H1 (cell line): ENCODE data around the gene SMCO1. TPM values are rescaled to one million over a fixed set of nuclear protein-coding genes. Genes with fewer than 3 reads are reported as not detected.

Experiments
- ATF2 ChIP-seq: IDR thresholded peaks from 2 replicates; pipeline ENCODE4 v1.6.1; 2012; ENCODE audit warnings: low read length, inconsistent platforms
- BCL11A ChIP-seq, 2 experiments: IDR thresholded peaks; one replicate each; pipeline ENCODE4 v1.6.1; 2011; ENCODE audit warnings: low read depth in 2 of 2, low read length in 2 of 2, mild to moderate bottlenecking in 2 of 2
- CHD7 ChIP-seq: fragments of 300-600 bp; sonication (generic); IDR thresholded peaks from 2 replicates; pipeline ENCODE4 v1.7.1; 2012; ENCODE audit warnings: low read length, moderate library complexity, mild to moderate bottlenecking, inconsistent platforms; ENCODE audit not compliant: insufficient replicate concordance
- GABPA ChIP-seq: IDR thresholded peaks from 2 replicates; pipeline ENCODE4 v1.6.1; 2011; ENCODE audit warnings: mild to moderate bottlenecking, low read length, moderate library complexity, borderline replicate concordance; ENCODE audit not compliant: insufficient read depth
- GTF2F1 ChIP-seq: IDR thresholded peaks from 2 replicates; pipeline ENCODE4 v1.6.1; 2012; ENCODE audit warnings: low read depth, low read length, improper control_type of control experiment, borderline replicate concordance
- MAX ChIP-seq: IDR thresholded peaks from 2 replicates; pipeline ENCODE4 v1.6.1; 2012; ENCODE audit warnings: inconsistent platforms
- SAP30 ChIP-seq: fragments of 300-600 bp; sonication (generic); IDR thresholded peaks from 2 replicates; pipeline ENCODE4 v1.7.1; 2012; ENCODE audit warnings: low read length, moderate library complexity, mild to moderate bottlenecking, inconsistent platforms; ENCODE audit not compliant: insufficient read depth, insufficient replicate concordance
- SIN3A ChIP-seq, 2 experiments: IDR thresholded peaks in 1 of 2; conservative IDR thresholded peaks in 1 of 2; 2 replicates each; pipeline ENCODE4 v1.6.1; 2011 to 2012; ENCODE audit warnings: low read length in 2 of 2, improper control_type of control experiment in 1 of 2, low read depth in 1 of 2, mild to moderate bottlenecking in 1 of 2
- polyA plus RNA-seq, 7 experiments: library from polyadenylated mRNA; depleted of rRNA in 3 of 7; stranded (reverse) in 5 of 7; unstranded in 2 of 7; fragments of >200 nt in 5 of 7; fragments of 200-250 nt in 2 of 7; gene quantifications; 1 replicate in 5 of 7; 2 replicates in 1 of 7; 4 replicates in 1 of 7; pipeline versions ENCODE4 v1.2.1 to v1.2.3, GENCODE V29; 2011 to 2013; ENCODE audit warnings: missing spikeins in 2 of 7, mixed read lengths in 2 of 7
- total RNA-seq: library from RNA; stranded (reverse); fragmentation: NEBNext Ultra II Directional; extraction: Animal tissue kit (Norgen Biotek cat#: 25700); gene quantifications from 2 replicates; pipeline ENCODE4 v1.2.1, GENCODE V29; 2021

The SMCO1 gene
- total and polyA plus RNA-seq, 2 of the 8 experiments (the other 6 are each of a cell fraction or from before 2014, with no cell fraction given), result 0.03 TPM; not detected in 1

GRCh38 chr3:196533260-196533681 is 18.1 kb upstream of the SMCO1 start (continued):
- peak; percentile 48 for TF ChIP-seq CHD7
- TF ChIP-seq SIN3A (conservative IDR thresholded peaks at IDR 0.05 in 1 of 2, IDR thresholded peaks at IDR 0.05 in 1 of 2; ENCODE audit: low read depth in 1 of 2, low read length in 2 of 2), result no peak
- TF ChIP-seq SAP30, result no peak
- TF ChIP-seq MAX, result peak; percentile 24; the same call in 1 of the 2 replicates
- TF ChIP-seq GTF2F1, result no peak
- TF ChIP-seq ATF2, result peak; percentile 74; the same call in 1 of the 2 replicates
- TF ChIP-seq BCL11A (IDR thresholded peaks at IDR 0.05; ENCODE audit: low read depth in 2 of 2, low read length in 2 of 2), result peak in 1 of 2 experiments; percentile 48
- no peak for TF ChIP-seq GABPA
